Ascending aorta (tissue), 2 donors: ENCODE data around the gene TLR1. TPM values are rescaled to one million over a fixed set of nuclear protein-coding genes. Genes with fewer than 3 reads are reported as not detected.

Experiments used
- DNase-seq, 2 donors: peaks; one replicate each; pipeline ENCODE4 v3.0.0-alpha.2; 2019; ENCODE audit warnings: low spot score in 2 of 2
- H3K27ac ChIP-seq, 2 donors: fragments of 200-600 bp; sonication (generic); one replicate each; pipeline ENCODE4 v1.5.1; 2016 to 2017; ENCODE audit warnings: mild to moderate bottlenecking in 1 of 2
- H3K27me3 ChIP-seq: fragments of 200-600 bp; sonication (generic); one replicate; pipeline ENCODE4 v1.5.1; 2017
- H3K36me3 ChIP-seq, 2 donors: fragments of 200-600 bp; sonication (generic); one replicate each; pipeline ENCODE4 v1.5.1; 2016
- H3K4me1 ChIP-seq, 2 donors: fragments of 200-600 bp; sonication (generic); one replicate each; pipeline ENCODE4 v1.5.1; 2016 to 2017; ENCODE audit warnings: mild to moderate bottlenecking in 1 of 2
- H3K4me3 ChIP-seq, 2 donors: fragments of 200-600 bp; sonication (generic); one replicate each; pipeline ENCODE4 v1.5.1; 2016 to 2017; ENCODE audit warnings: mild to moderate bottlenecking in 1 of 2
- H3K9me3 ChIP-seq, 2 donors: fragments of 200-600 bp; sonication (generic); one replicate each; pipeline ENCODE4 v1.5.1; 2016
- CTCF ChIP-seq, 3 experiments: fragments of 200-600 bp in 2 of 3; fragments of 450-650 bp in 1 of 3; sonication (generic) in 2 of 3; IDR thresholded peaks; one replicate each; pipeline ENCODE4 v1.5.1; 2016 to 2019; ENCODE audit warnings: antibody characterized with exemption in 3 of 3, mild to moderate bottlenecking in 1 of 3, moderate library complexity in 1 of 3
- intact Hi-C: fragments of 100-400 bp; cut with DNase I; formaldehyde crosslinking; loops from one replicate; pipeline ENCODE4 v1.15.1; 2023
- total RNA-seq: library from RNA; depleted of rRNA; stranded (reverse); fragments of >200 nt; gene quantifications from one replicate; pipeline ENCODE4 v1.1.0, GENCODE V29; 2016

TLR1 gene
- total RNA-seq, 1 donor from 2014 or later, result 1.1 TPM

GRCh38 chr4:38762560-38762959 is 42.0 kb downstream of the TLR1 start:
- no peaks in the 10 kb centered on the region for H3K36me3 ChIP-seq
- intact Hi-C loops, result no loop called here
- H3K9me3 ChIP-seq, result no peaks in the 10 kb centered on the region
- H3K27ac ChIP-seq, result no peak overlapping the region
- H3K4me1 ChIP-seq, result no peaks in the 10 kb centered on the region
- TF ChIP-seq CTCF (IDR thresholded peaks at IDR 0.05), result no peak
- DNase-seq, result no peak
- H3K27me3 ChIP-seq, result no peaks in the 10 kb centered on the region
- H3K4me3 ChIP-seq, result no peak overlapping the region

- Histone ChIP-seq H3K4me3 (no peak overlapping the region), H3K9me3 (no peaks in the 10 kb centered on the region), H3K27ac (no peak overlapping the region), H3K27me3 (no peaks in the 10 kb centered on the region), H3K4me1 (no peaks in the 10 kb centered on the region), H3K36me3 (no peaks in the 10 kb centered on the region)
- TF ChIP-seq CTCF (IDR thresholded peaks at IDR 0.05), result no peak
- DNase-seq, result no peak
- intact Hi-C loops, result loop anchor here (1.0 to 5.0 kb wide), 4 partner anchors 23 to 378 kb away; partner anchors contain the start of genes TLR10 and TLR6
Observed at GRCh38 chr4:38759790-38760122, 44.8 kb downstream of the TLR1 start.

- intact Hi-C loops, result loop anchor here (1.0 to 5.0 kb wide), 4 partner anchors 23 to 378 kb away; partner anchors contain the start of genes TLR10 and TLR6
Observed at GRCh38 chr4:38759113-38759789, 45.3 kb downstream of the TLR1 start.

GRCh38 chr4:38757945-38758600 is 46.5 kb downstream of the TLR1 start:
- intact Hi-C loops, result loop anchor here (2.0 to 5.0 kb wide), 2 partner anchors 99 to 379 kb away; partner anchors contain the start of gene TLR6
- no peak for DNase-seq
- Histone ChIP-seq H3K9me3 (no peaks in the 10 kb centered on the region), H3K36me3 (no peaks in the 10 kb centered on the region), H3K4me3 (no peak overlapping the region), H3K4me1 (peaks cover 0 to 3% of the 10 kb centered on the region in 2 donors), H3K27ac (no peak overlapping the region), H3K27me3 (no peaks in the 10 kb centered on the region)
- TF ChIP-seq CTCF (IDR thresholded peaks at IDR 0.05), result no peak

More at GRCh38 chr4:38759113-38759789, 45.3 kb downstream of the TLR1 start:
- Histone ChIP-seq H3K36me3 (no peaks in the 10 kb centered on the region), H3K27ac (no peak overlapping the region), H3K4me3 (no peak overlapping the region), H3K4me1 (no peaks in the 10 kb centered on the region), H3K9me3 (no peaks in the 10 kb centered on the region), H3K27me3 (no peaks in the 10 kb centered on the region)
- TF ChIP-seq CTCF (IDR thresholded peaks at IDR 0.05), result peak; percentile 58 to 68 (median 59)
- peak in 1 of 2 donors; percentile 73 for DNase-seq

- Histone ChIP-seq H3K36me3 (no peaks in the 10 kb centered on the region), H3K4me1 (peaks cover 0 to 3% of the 10 kb centered on the region in 2 donors), H3K27me3 (no peaks in the 10 kb centered on the region), H3K4me3 (peak overlapping the region in 1 of 2 donors; percentile 18), H3K9me3 (no peaks in the 10 kb centered on the region), H3K27ac (peak overlapping the region; percentile 55 to 57)
- no peak for TF ChIP-seq CTCF (IDR thresholded peaks at IDR 0.05)
- peak; percentile 38 to 93 for DNase-seq
- intact Hi-C loops, result no loop called here
Observed at GRCh38 chr4:38752941-38753806, 51.4 kb downstream of the TLR1 start.
